C4-2B (cell line): ENCODE results near the gene PLCXD1.

ENCODE experiments used
- H3K27ac ChIP-seq: fragments of 450-650 bp; 2 replicates; pipeline ENCODE4 v1.5.1; 2017
- ZFX ChIP-seq: fragments of 450-650 bp; IDR thresholded peaks from 2 replicates; pipeline ENCODE4 v1.6.1; 2017
- TF ChIP-seq, protein P1 (sequence below): fragments of 450-650 bp; conservative IDR thresholded peaks from 2 replicates; pipeline ENCODE4 v1.5.1; 2017; ENCODE audit warnings: mild to moderate bottlenecking

PLCXD1 gene

DNA sequence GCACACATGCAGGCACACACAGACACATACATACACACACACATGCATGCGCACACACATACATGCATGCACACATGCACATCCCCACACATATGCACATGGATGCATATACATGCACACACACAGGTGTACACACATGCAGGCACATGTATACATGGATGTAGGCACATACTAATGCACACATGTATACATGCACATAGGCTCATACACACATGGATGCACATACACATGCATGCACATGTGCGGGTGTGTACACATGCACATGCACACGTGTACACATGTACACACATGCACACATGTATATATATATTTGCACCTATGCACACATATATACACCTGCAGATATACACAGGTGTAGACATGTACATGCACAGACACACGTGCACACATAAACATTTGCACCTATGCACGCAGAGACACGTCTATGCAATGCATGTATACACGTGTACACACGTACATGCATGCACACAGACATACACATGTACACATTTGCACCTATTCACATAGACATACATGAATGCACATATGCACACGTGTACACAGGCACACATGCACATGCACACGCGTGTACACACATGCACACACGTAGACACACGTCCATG, 4.0 kb downstream of the PLCXD1 start:
- H3K27ac ChIP-seq, result no peak overlapping the region
- TF ChIP-seq, protein P1, sequence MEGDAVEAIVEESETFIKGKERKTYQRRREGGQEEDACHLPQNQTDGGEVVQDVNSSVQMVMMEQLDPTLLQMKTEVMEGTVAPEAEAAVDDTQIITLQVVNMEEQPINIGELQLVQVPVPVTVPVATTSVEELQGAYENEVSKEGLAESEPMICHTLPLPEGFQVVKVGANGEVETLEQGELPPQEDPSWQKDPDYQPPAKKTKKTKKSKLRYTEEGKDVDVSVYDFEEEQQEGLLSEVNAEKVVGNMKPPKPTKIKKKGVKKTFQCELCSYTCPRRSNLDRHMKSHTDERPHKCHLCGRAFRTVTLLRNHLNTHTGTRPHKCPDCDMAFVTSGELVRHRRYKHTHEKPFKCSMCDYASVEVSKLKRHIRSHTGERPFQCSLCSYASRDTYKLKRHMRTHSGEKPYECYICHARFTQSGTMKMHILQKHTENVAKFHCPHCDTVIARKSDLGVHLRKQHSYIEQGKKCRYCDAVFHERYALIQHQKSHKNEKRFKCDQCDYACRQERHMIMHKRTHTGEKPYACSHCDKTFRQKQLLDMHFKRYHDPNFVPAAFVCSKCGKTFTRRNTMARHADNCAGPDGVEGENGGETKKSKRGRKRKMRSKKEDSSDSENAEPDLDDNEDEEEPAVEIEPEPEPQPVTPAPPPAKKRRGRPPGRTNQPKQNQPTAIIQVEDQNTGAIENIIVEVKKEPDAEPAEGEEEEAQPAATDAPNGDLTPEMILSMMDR, result no peak
- no peak for TF ChIP-seq ZFX

DNA sequence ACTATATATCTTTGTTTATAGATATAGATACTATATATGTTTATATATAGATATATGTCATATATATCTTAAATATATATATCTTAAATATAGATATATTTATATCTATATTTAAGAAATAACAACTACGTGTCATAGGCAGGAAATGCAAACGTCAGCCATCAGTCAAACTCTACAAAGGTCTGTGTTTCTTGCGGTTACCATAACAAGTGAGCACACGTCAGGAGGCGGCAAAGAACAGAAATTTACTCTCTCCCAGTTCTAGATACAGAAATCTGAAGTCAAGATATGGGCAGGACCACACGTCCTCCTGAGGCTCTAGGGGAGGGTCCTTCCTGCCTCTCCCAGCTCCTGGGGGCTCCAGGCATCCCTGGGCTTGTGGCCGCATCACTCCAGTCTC, 6.5 kb downstream of the PLCXD1 start:
- H3K27ac ChIP-seq, result no peak overlapping the region
- no peak for TF ChIP-seq ZFX
- TF ChIP-seq, protein P1, result no peak

DNA sequence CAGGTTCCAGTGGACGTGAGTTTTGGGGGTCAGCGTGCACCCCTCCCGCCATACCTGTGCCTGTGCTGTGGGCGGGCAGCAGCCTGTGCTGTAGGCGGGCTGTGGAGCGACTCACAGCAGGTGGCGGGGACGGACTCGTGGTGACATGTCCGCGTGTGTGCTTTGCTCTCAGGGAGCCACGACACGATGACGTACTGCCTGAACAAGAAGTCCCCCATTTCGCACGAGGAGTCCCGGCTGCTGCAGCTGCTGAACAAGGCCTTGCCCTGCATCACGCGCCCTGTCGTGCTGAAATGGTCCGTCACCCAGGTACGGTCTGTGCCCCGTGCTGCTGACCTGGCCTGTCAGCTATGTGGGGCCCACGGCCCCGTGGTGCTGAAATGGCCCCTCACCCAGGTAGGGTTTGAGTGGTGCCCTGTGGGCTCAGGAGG, 7.4 kb downstream of the PLCXD1 start:
- H3K27ac ChIP-seq, result no peak overlapping the region
- TF ChIP-seq, protein P1, result no peak
- TF ChIP-seq ZFX, result no peak

DNA sequence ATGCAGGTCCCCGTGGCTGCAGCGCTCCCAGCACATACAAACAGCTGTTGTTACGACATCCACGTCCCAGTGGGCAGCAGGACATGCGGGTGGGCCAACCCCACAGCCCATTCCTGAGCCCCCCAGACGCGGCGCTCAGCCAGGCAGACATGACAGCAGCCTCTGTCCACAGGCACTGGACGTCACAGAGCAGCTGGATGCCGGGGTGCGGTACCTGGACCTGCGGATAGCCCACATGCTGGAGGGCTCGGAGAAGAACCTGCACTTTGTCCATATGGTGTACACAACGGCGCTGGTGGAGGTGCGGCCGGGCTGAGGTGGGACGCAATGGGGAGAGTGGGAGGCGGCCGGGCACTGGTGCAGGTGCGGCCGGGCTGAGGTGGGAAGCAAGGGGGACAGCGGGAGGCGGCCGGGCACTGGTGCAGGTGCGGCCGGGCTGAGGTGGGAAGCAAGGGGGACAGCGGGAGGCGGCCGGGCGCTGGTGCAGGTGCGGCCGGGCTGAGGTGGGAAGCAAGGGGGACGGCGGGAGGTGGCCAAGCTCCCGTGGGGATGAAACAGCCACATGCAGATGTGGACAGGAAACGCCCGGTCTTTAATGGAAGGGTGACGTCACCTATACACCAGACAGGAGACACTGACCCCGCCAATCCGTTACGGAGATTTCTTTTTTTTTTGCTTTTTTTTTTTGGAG, 9.4 kb downstream of the PLCXD1 start:
- no peak overlapping the region for H3K27ac ChIP-seq
- TF ChIP-seq, protein P1, result no peak
- no peak for TF ChIP-seq ZFX

DNA sequence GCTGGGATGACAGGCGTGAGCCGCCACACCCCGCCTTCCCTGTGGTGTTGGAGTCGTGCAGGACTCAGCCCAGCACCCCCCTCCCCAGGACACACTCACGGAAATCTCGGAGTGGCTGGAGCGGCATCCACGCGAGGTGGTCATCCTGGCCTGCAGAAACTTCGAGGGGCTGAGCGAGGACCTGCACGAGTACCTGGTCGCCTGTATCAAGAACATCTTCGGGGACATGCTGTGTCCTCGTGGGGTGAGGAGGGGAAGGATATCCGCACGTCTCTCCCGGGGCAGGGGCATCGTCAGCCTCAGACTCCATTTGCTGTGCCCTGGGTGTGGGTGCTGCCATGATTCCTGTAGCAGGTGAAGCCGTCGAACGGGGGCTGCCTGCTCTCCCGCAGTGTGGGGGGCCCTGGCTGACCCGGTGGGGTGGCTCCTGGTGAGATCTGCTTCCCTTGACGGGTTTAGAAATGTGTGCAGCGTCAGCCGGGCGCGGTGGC, 10.3 kb downstream of the PLCXD1 start:
- TF ChIP-seq, protein P1, result no peak
- TF ChIP-seq ZFX, result no peak
- H3K27ac ChIP-seq, result no peak overlapping the region

DNA sequence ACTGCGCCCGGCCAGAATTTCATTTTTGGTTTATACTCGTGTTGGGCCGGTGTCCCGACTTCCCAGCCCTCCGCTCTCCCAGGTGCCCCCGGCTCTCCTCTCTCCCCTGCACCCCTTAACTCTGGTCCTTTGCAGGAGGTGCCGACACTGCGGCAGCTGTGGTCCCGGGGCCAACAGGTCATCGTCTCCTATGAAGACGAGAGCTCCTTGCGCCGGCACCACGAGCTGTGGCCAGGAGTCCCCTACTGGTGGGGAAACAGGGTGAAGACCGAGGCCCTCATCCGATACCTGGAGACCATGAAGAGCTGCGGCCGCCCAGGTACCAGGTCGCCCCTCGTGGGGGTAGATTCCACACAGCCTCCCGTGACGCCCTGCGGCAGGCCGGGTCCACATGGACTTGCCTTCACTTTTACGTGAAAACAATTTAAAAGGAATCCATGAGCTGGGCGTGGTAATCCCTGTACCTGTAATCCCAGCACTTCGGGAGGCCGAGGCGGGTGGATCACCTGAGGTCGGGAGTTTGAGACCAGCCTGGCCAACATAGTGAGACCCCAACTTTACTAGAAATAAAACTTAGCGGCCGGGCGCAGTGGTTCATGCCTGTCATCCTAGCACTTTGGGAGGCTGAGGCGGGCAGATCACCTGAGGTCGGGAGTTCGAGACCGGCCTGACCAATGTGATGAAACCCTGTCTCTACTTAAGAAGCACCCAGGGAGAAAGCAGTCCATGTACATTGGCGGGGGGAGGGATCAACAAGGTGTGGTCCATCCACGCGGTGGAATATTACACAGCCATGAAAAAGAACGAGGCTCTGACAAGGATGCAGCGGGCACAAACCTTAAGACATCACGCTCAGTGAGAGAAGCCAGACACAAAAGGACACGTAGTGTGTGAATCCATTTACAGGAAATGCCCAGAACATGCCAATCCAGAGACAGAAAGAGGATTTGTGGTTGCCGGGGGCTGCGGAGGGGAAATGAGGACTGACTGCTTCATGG, 12.0 kb downstream of the PLCXD1 start:
- H3K27ac ChIP-seq, result no peak overlapping the region
- TF ChIP-seq, protein P1, result no peak
- no peak for TF ChIP-seq ZFX
